ENCODE results near the gene RTP2. TPM values are rescaled to one million over a fixed set of nuclear protein-coding genes. Genes with fewer than 3 reads are reported as not detected.

RTP2 gene
- total RNA-seq, 4 donors from 2014 or later: not detected

DNA sequence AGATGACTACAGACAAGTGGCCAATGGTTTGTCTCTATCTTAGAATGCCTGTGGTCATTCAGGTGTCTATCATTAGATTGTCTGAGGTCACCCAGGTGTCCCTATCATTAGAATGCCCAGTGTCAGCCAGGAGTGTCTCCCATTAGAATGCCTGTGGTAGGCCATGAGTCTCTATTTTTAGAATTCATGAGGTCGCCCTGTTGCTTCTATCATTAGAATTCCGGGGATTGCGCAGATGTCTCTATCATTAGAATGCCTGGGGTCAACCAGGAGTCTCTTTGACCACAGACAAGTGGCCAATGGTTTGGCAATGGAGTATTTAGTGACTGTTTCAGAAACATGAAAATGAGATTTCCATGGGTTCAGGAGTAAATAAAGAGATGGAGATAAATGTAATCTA is 7.6 kb downstream of the RTP2 start:
- Histone ChIP-seq H3K27me3 (no peaks in the 10 kb centered on the region), H3K27ac (no peak overlapping the region), H3K4me1 (no peaks in the 10 kb centered on the region), H3K9me3 (no peaks in the 10 kb centered on the region), H3K36me3 (no peaks in the 10 kb centered on the region), H3K4me3 (replicated peaks in 1 of 3) (no peak overlapping the region)
- 65 to 88% methylated on average over 3 of the region's 3 CpGs for WGBS, 2 donors
- intact Hi-C loops (cut with DNase I): no loop called here
- no peak for DNase-seq
- TF ChIP-seq POLR2A (IDR thresholded peaks at IDR 0.05) (no peak), CTCF (IDR thresholded peaks at IDR 0.05) (no peak)

GRCh38 chr3:187693431-187693830 is 8.9 kb downstream of the RTP2 start:
- 91 to 93% methylated on average over 1 of the region's 1 CpG for whole genome bisulfite sequencing, 2 donors

GRCh38 chr3:187689984-187690383 is 12.4 kb downstream of the RTP2 start:
- DNase-seq: no peak
- intact Hi-C loops (cut with DNase I): no loop called here
- Histone ChIP-seq H3K4me3 (replicated peaks in 1 of 3) (no peak overlapping the region), H3K4me1 (no peaks in the 10 kb centered on the region), H3K9me3 (no peaks in the 10 kb centered on the region), H3K27ac (no peak overlapping the region), H3K36me3 (no peaks in the 10 kb centered on the region), H3K27me3 (no peaks in the 10 kb centered on the region)
- TF ChIP-seq CTCF (IDR thresholded peaks at IDR 0.05): no peak
- no peak for TF ChIP-seq POLR2A (IDR thresholded peaks at IDR 0.05)
- 77 to 79% methylated on average over 4 of the region's 4 CpGs for WGBS, 2 donors

More at GRCh38 chr3:187693431-187693830, 8.9 kb downstream of the RTP2 start:
- intact Hi-C loops (cut with DNase I): no loop called here
- no peaks in the 10 kb centered on the region for H3K9me3 ChIP-seq
- no peaks in the 10 kb centered on the region for H3K27me3 ChIP-seq
- TF ChIP-seq CTCF (IDR thresholded peaks at IDR 0.05) (no peak), POLR2A (IDR thresholded peaks at IDR 0.05) (no peak)
- H3K4me3 ChIP-seq (replicated peaks in 1 of 3): no peak overlapping the region
- no peak overlapping the region for H3K27ac ChIP-seq
- no peaks in the 10 kb centered on the region for H3K36me3 ChIP-seq
- DNase-seq: no peak
- H3K4me1 ChIP-seq: no peaks in the 10 kb centered on the region

DNA sequence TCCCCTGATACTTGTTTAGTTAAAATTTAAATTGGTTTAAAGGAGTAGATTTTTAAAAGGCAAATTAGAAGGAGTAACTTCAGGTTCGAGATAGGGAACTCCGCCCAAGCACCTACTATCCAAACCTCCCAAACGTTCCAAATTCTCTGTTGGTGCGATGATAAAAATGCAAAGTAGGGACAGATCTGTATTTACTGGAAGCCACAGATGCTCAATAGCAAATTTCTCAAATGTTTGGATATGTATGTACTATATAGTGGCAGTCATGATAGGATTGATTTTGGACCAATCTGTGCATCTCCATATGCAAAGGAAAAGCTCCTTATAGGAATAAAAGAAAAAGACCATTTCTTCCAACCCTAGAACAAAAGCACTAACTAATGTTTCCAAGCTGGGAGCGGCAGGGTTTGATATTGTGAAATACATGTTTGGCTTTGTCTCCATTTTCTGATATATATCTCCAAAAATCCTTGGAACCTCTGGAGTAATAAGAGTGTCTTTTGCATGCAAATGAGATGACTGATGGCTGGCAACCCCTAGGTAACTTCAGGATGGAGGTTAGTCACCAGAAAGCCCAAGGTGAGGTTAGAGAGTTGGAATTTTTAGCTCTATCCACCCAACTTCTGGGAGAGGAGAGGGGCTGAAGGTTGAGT is 15.6 kb downstream of the RTP2 start:
- 84 to 96% methylated on average over 5 of the region's 5 CpGs for WGBS, 2 donors
- Histone ChIP-seq H3K27ac (no peak overlapping the region), H3K4me3 (replicated peaks in 1 of 3) (no peak overlapping the region), H3K9me3 (no peaks in the 10 kb centered on the region), H3K36me3 (no peaks in the 10 kb centered on the region), H3K4me1 (no peaks in the 10 kb centered on the region), H3K27me3 (no peaks in the 10 kb centered on the region)
- intact Hi-C loops (cut with DNase I): no loop called here
- DNase-seq: no peak
- TF ChIP-seq CTCF (IDR thresholded peaks at IDR 0.05) (no peak), POLR2A (IDR thresholded peaks at IDR 0.05) (no peak)

DNA sequence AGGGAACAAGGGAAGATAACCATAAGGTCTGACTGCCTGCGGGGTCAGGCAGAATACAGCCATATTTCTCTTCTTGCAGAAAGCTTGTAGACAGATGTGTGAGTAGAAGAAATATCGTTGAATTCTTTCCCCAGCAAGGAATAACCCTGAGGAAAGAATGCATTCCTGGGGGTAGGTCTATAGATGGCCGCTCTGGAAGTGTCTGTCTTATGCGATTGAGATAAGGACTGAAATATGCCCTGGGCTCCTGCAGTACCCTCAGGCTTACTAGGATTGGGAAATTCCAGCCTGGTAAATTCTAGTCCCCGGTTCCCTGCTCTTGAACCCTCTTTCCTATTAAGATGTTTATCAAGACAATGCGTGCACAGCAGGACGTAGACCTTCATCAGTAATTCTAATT is 16.4 kb downstream of the RTP2 start:
- WGBS, 2 donors: 94 to 96% methylated on average over 7 of the region's 7 CpGs
- Histone ChIP-seq H3K36me3 (no peaks in the 10 kb centered on the region), H3K27me3 (no peaks in the 10 kb centered on the region), H3K9me3 (no peaks in the 10 kb centered on the region), H3K27ac (no peak overlapping the region), H3K4me1 (no peaks in the 10 kb centered on the region), H3K4me3 (replicated peaks in 1 of 3) (no peak overlapping the region)
- TF ChIP-seq CTCF (IDR thresholded peaks at IDR 0.05) (no peak), POLR2A (IDR thresholded peaks at IDR 0.05) (no peak)
- intact Hi-C loops (cut with DNase I): no loop called here
- DNase-seq: no peak

Data from thyroid gland (tissue), 4 donors.